Measurements from ENCODE around the gene ALK.

GRCh38 chr2:29193681-29194080, 727.7 kb downstream of the ALK start:
- TF ChIP-seq CTCF (conservative IDR thresholded peaks at IDR 0.05; ENCODE audit: low read depth, low read length) (no peak), EZH2 (IDR thresholded peaks at IDR 0.05; ENCODE audit: borderline replicate concordance, low read depth, low read length, poor library complexity, severe bottlenecking) (no peak)

All from A673 (cell line).